Ascending aorta (tissue), 2 donors: Measurements from ENCODE around the gene KRTAP12-2. TPM values are rescaled to one million over a fixed set of nuclear protein-coding genes. Genes with fewer than 3 reads are reported as not detected.
"Not testable (repeated sequence)": the region's sequence is repeated elsewhere in the genome, so short reads cannot be mapped to it uniquely, and the experiment has no call there.

ENCODE experiments used
- DNase-seq, 2 donors: peaks; one replicate each; pipeline ENCODE4 v3.0.0-alpha.2; 2019; ENCODE audit warnings: low spot score in 2 of 2
- H3K27ac ChIP-seq, 2 donors: fragments of 200-600 bp; sonication (generic); one replicate each; pipeline ENCODE4 v1.5.1; 2016 to 2017; ENCODE audit warnings: mild to moderate bottlenecking in 1 of 2
- H3K27me3 ChIP-seq: fragments of 200-600 bp; sonication (generic); one replicate; pipeline ENCODE4 v1.5.1; 2017
- H3K36me3 ChIP-seq, 2 donors: fragments of 200-600 bp; sonication (generic); one replicate each; pipeline ENCODE4 v1.5.1; 2016
- H3K4me1 ChIP-seq, 2 donors: fragments of 200-600 bp; sonication (generic); one replicate each; pipeline ENCODE4 v1.5.1; 2016 to 2017; ENCODE audit warnings: mild to moderate bottlenecking in 1 of 2
- H3K4me3 ChIP-seq, 2 donors: fragments of 200-600 bp; sonication (generic); one replicate each; pipeline ENCODE4 v1.5.1; 2016 to 2017; ENCODE audit warnings: mild to moderate bottlenecking in 1 of 2
- H3K9me3 ChIP-seq, 2 donors: fragments of 200-600 bp; sonication (generic); one replicate each; pipeline ENCODE4 v1.5.1; 2016
- CTCF ChIP-seq, 3 experiments: fragments of 200-600 bp in 2 of 3; fragments of 450-650 bp in 1 of 3; sonication (generic) in 2 of 3; IDR thresholded peaks; one replicate each; pipeline ENCODE4 v1.5.1; 2016 to 2019; ENCODE audit warnings: antibody characterized with exemption in 3 of 3, mild to moderate bottlenecking in 1 of 3, moderate library complexity in 1 of 3
- intact Hi-C: fragments of 100-400 bp; cut with DNase I; formaldehyde crosslinking; loops from one replicate; pipeline ENCODE4 v1.15.1; 2023
- total RNA-seq: library from RNA; depleted of rRNA; stranded (reverse); fragments of >200 nt; gene quantifications from one replicate; pipeline ENCODE4 v1.1.0, GENCODE V29; 2016

KRTAP12-2 gene
- total RNA-seq, 1 donor from 2014 or later, result not detected

- Histone ChIP-seq H3K9me3 (peaks cover 0 to 4% of the 10 kb centered on the region in 2 donors), H3K27ac (no peak within 1 kb of the TSS), H3K36me3 (no peaks in the 10 kb centered on the region), H3K4me1 (no peaks in the 10 kb centered on the region), H3K27me3 (no peaks in the 10 kb centered on the region), H3K4me3 (no peak within 1 kb of the TSS)
- no peak for DNase-seq
- no peak for TF ChIP-seq CTCF (IDR thresholded peaks at IDR 0.05)
- intact Hi-C loops, result no loop called here
Measured at GRCh38 chr21:44637018-44637850, 29.5 kb downstream of the KRTAP12-2 start, which contains the start of gene KRTAP10-10. TSS of gene KRTAP10-10 (plus strand) at chr21:44637356. CDS start at chr21:44637418, 62 bp downstream.

GRCh38 chr21:44636209-44637017 lies 30.3 kb downstream of the KRTAP12-2 start:
- intact Hi-C loops, result no loop called here
- Histone ChIP-seq H3K4me1 (no peaks in the 10 kb centered on the region), H3K4me3 (no peak overlapping the region), H3K9me3 (peaks cover 0 to 12% of the 10 kb centered on the region in 2 donors), H3K27me3 (no peaks in the 10 kb centered on the region), H3K36me3 (no peaks in the 10 kb centered on the region), H3K27ac (no peak overlapping the region)
- TF ChIP-seq CTCF (IDR thresholded peaks at IDR 0.05), result no peak
- no peak for DNase-seq

GRCh38 chr21:44632067-44632466 lies 34.7 kb downstream of the KRTAP12-2 start:
- intact Hi-C loops, result no loop called here
- no peaks in the 10 kb centered on the region for H3K27me3 ChIP-seq
- no peaks in the 10 kb centered on the region for H3K4me1 ChIP-seq
- no peaks in the 10 kb centered on the region for H3K36me3 ChIP-seq
- no peak for DNase-seq
- TF ChIP-seq CTCF (IDR thresholded peaks at IDR 0.05), result no peak
- H3K4me3 ChIP-seq, result no peak overlapping the region
- H3K9me3 ChIP-seq, result peaks cover 0 to 30% of the 10 kb centered on the region in 2 donors
- no peak overlapping the region for H3K27ac ChIP-seq

- no peak overlapping the region for H3K27ac ChIP-seq
- H3K36me3 ChIP-seq, result no peaks in the 10 kb centered on the region
- H3K27me3 ChIP-seq, result no peaks in the 10 kb centered on the region
- TF ChIP-seq CTCF (IDR thresholded peaks at IDR 0.05), result no peak
- no peak for DNase-seq
- intact Hi-C loops, result no loop called here
- no peaks in the 10 kb centered on the region for H3K4me1 ChIP-seq
- peaks cover 0 to 30% of the 10 kb centered on the region in 2 donors for H3K9me3 ChIP-seq
- no peak overlapping the region for H3K4me3 ChIP-seq
Measured at GRCh38 chr21:44630440-44630839, 36.3 kb downstream of the KRTAP12-2 start.

- no peak for DNase-seq
- intact Hi-C loops, result no loop called here
Measured at GRCh38 chr21:44628707-44629391, 37.9 kb downstream of the KRTAP12-2 start.

GRCh38 chr21:44627831-44628233 lies 38.9 kb downstream of the KRTAP12-2 start:
- DNase-seq, H3K36me3 ChIP-seq, H3K27ac ChIP-seq, intact Hi-C loops, H3K4me3 ChIP-seq, H3K27me3 ChIP-seq, H3K4me1 ChIP-seq: not testable (repeated sequence)
- H3K9me3 ChIP-seq, result peaks cover 0 to 34% of the 10 kb centered on the region in 2 donors

More at GRCh38 chr21:44628707-44629391, 37.9 kb downstream of the KRTAP12-2 start:
- no peaks in the 10 kb centered on the region for H3K4me1 ChIP-seq
- H3K9me3 ChIP-seq, result peaks cover 0 to 33% of the 10 kb centered on the region in 2 donors
- no peaks in the 10 kb centered on the region for H3K36me3 ChIP-seq
- H3K4me3 ChIP-seq, result no peak overlapping the region
- no peak overlapping the region for H3K27ac ChIP-seq
- TF ChIP-seq CTCF (IDR thresholded peaks at IDR 0.05), result no peak
- no peaks in the 10 kb centered on the region for H3K27me3 ChIP-seq

GRCh38 chr21:44627181-44627822 lies 39.4 kb downstream of the KRTAP12-2 start:
- DNase-seq, intact Hi-C loops, H3K27ac ChIP-seq: not testable (repeated sequence)

More at GRCh38 chr21:44627181-44627822, 39.4 kb downstream of the KRTAP12-2 start:
- H3K27me3 ChIP-seq, H3K4me1 ChIP-seq, H3K4me3 ChIP-seq, H3K36me3 ChIP-seq: not testable (repeated sequence)
- H3K9me3 ChIP-seq, result peaks cover 0 to 30% of the 10 kb centered on the region in 2 donors
